ENCODE results near the gene SPDYE4.
A peak's percentile ranks its signal among the peaks of the same experiment; 100 is the strongest.

SPDYE4 gene

DNA sequence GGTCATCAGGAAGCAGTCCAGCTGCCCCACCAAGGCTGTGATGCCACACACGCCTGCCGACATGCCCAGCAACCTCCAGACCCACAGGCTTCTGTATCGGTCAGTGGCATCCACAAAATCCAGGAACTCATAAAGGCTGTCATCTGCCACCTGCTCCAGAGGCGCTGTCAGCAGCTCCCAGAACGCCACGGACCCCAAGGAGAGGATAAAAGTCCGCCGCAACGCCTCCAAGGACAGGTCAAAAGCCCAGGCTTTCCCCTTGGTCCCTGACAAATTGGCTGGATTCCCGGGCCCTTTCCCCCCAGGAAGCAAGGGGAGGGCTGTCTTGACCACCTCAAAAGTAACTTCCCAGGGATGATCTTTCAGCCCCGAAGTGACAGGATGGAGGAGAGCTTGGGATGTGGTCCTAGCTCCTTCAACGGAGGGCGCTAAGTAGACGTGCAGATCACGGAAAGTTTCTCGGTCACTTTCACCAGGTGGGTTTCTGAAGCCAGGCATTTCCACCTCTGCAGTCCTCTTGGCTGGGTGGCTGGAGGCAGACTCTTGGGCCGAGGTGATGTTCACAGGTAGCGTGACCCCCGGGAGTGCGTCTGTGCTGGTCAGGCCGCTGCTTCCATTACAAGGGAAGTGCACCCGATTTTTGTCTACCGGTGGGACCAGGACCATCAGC is 40.0 kb upstream of the SPDYE4 start:
- no peak for DNase-seq (ENCODE audit: low read depth, low spot score)
- H3K36me3 ChIP-seq (ENCODE audit: control insufficient read depth, insufficient read depth, low read length), result no peaks in the 10 kb centered on the region
- no peaks in the 10 kb centered on the region for H3K27me3 ChIP-seq (ENCODE audit: control insufficient read depth, insufficient read depth, low read length)
- no CpG with 5 or more reads among the region's 23 CpGs for WGBS (ENCODE audit: insufficient coverage, insufficient read length)
- H3K4me1 ChIP-seq (ENCODE audit: control insufficient read depth, insufficient read depth, low read length), result peaks cover 4% of the 10 kb centered on the region
- no peak overlapping the region for H3K27ac ChIP-seq (ENCODE audit: low read length)
- peak overlapping the region; percentile 41; the same call in 1 of the 2 replicates for H3K4me3 ChIP-seq (ENCODE audit: low read length)
- no peaks in the 10 kb centered on the region for H3K9me3 ChIP-seq (ENCODE audit: control insufficient read depth, insufficient read depth, low read length)

DNA sequence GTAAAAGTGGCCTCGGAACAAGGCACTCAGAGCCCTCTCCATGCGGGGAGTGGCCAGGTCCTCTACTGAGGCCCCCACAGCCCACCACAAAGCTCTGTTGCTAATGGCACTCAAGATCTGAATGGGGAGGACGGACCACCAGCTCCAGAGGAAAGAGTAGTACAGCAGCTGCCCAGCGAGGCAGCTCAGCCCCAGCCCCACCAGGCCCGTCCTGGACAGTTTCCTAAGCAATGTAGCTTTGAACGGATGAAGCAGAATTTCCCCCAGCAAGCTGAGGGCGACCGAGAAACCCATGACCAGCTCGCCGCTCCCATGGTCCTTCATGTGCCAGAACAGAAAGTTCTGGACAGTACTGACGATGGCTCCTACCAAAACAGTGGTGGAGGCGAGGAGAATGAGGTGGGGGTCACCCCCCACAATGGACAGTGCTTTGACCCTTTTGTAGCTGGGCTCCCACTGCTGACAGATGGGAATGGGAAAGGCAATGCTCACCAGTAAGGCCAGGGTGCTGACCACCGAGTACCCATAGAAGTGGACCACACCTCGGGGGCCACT is 39.4 kb upstream of the SPDYE4 start:
- no CpG with 5 or more reads among the region's 14 CpGs for WGBS (ENCODE audit: insufficient coverage, insufficient read length)
- H3K27ac ChIP-seq (ENCODE audit: low read length), result no peak overlapping the region
- H3K9me3 ChIP-seq (ENCODE audit: control insufficient read depth, insufficient read depth, low read length), result no peaks in the 10 kb centered on the region

DNA sequence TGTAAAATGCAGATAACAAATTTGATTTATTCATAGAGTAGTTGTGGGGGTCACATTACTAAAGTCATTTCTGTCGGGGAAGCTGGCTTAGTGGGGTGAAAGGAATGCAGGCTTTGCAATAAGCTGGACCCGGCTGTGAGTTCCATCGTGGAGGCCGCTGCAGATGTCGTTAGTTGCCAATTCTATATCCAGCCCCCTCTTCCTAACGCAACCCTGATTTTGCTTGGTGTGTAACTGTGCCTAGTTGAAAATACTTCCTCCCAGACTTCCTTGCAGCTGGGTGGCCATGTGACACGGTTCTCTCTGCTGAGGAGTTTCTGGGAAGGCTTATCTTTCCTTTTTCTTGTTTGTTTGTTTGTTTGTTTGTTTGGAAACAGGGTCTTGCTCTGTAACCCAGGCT is 36.3 kb upstream of the SPDYE4 start:
- no peaks in the 10 kb centered on the region; the same call in 1 of the 2 replicates for H3K9me3 ChIP-seq (ENCODE audit: control insufficient read depth, insufficient read depth, low read length)
- DNase-seq (ENCODE audit: low read depth, low spot score), result no peak
- no peaks in the 10 kb centered on the region for H3K36me3 ChIP-seq (ENCODE audit: control insufficient read depth, insufficient read depth, low read length)
- H3K27ac ChIP-seq (ENCODE audit: low read length), result no peak overlapping the region
- no peak overlapping the region for H3K4me3 ChIP-seq (ENCODE audit: low read length)
- H3K4me1 ChIP-seq (ENCODE audit: control insufficient read depth, insufficient read depth, low read length), result peaks cover 4% of the 10 kb centered on the region
- WGBS (ENCODE audit: insufficient coverage, insufficient read length), result no CpG with 5 or more reads among the region's 7 CpGs
- no peaks in the 10 kb centered on the region for H3K27me3 ChIP-seq (ENCODE audit: control insufficient read depth, insufficient read depth, low read length)

More for the DNA sequence above, 39.4 kb upstream of the SPDYE4 start:
- Histone ChIP-seq H3K4me1 (ENCODE audit: control insufficient read depth, insufficient read depth, low read length) (peaks cover 4% of the 10 kb centered on the region), H3K27me3 (ENCODE audit: control insufficient read depth, insufficient read depth, low read length) (no peaks in the 10 kb centered on the region), H3K36me3 (ENCODE audit: control insufficient read depth, insufficient read depth, low read length) (no peaks in the 10 kb centered on the region), H3K4me3 (ENCODE audit: low read length) (no peak overlapping the region)
- no peak for DNase-seq (ENCODE audit: low read depth, low spot score)

DNA sequence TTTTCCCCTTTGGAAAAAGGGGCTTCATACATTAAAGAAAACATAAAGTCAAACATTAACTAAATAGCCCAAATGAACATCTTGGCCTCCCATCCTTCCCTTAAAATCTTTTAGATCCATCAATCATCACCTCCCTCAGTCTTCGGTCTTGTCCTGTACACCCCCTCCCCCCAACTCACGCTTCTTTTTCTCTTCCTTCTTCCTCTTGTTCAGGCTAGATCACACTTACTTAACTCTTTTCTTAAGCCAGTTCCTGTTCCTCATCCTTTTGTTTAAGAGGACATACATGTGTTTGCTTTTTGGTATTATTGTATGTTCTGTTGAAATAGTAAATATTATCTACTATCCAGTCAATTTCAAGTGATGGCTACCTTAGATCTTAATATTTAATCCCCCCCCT is 35.3 kb upstream of the SPDYE4 start:
- H3K27ac ChIP-seq (ENCODE audit: low read length), result no peak overlapping the region
- no peaks in the 10 kb centered on the region for H3K36me3 ChIP-seq (ENCODE audit: control insufficient read depth, insufficient read depth, low read length)
- peaks cover 1% of the 10 kb centered on the region for H3K4me1 ChIP-seq (ENCODE audit: control insufficient read depth, insufficient read depth, low read length)
- 100% methylated on average over 2 of the region's 2 CpGs for WGBS (ENCODE audit: insufficient coverage, insufficient read length)
- H3K9me3 ChIP-seq (ENCODE audit: control insufficient read depth, insufficient read depth, low read length), result no peaks in the 10 kb centered on the region; the same call in 1 of the 2 replicates
- no peaks in the 10 kb centered on the region for H3K27me3 ChIP-seq (ENCODE audit: control insufficient read depth, insufficient read depth, low read length)
- no peak overlapping the region for H3K4me3 ChIP-seq (ENCODE audit: low read length)
- no peak for DNase-seq (ENCODE audit: low read depth, low spot score)

- Histone ChIP-seq H3K27ac (ENCODE audit: low read length) (no peak overlapping the region), H3K27me3 (ENCODE audit: control insufficient read depth, insufficient read depth, low read length) (no peaks in the 10 kb centered on the region), H3K9me3 (ENCODE audit: control insufficient read depth, insufficient read depth, low read length) (no peaks in the 10 kb centered on the region; the same call in 1 of the 2 replicates), H3K4me3 (ENCODE audit: low read length) (no peak overlapping the region), H3K4me1 (ENCODE audit: control insufficient read depth, insufficient read depth, low read length) (no peaks in the 10 kb centered on the region), H3K36me3 (ENCODE audit: control insufficient read depth, insufficient read depth, low read length) (no peaks in the 10 kb centered on the region)
- DNase-seq (ENCODE audit: low read depth, low spot score), result no peak
- WGBS (ENCODE audit: insufficient coverage, insufficient read length), result no CpG with 5 or more reads among the region's 6 CpGs
Observed at GRCh38 chr17:8792646-8793045, 34.3 kb upstream of the SPDYE4 start.

DNA sequence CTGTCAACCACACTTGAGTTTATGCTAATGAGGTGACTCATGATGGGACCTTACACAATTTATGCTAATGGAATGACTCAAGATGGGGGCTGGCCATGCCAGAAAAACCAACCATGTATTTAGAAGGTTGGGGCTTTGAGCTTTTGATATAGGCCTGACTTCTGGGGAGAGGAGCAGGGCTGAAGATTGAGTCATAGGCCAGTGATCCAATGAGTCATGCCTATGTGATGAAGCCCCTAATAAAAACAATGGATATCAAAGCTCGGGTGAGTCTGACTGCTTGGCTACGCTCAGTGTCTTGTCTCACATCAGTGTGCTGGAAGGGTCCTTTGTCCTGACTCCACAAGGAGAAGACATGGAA is 33.5 kb upstream of the SPDYE4 start:
- DNase-seq (ENCODE audit: low read depth, low spot score), result no peak
- Histone ChIP-seq H3K9me3 (ENCODE audit: control insufficient read depth, insufficient read depth, low read length) (no peaks in the 10 kb centered on the region; the same call in 1 of the 2 replicates), H3K27ac (ENCODE audit: low read length) (no peak overlapping the region), H3K27me3 (ENCODE audit: control insufficient read depth, insufficient read depth, low read length) (no peaks in the 10 kb centered on the region), H3K4me1 (ENCODE audit: control insufficient read depth, insufficient read depth, low read length) (no peaks in the 10 kb centered on the region), H3K36me3 (ENCODE audit: control insufficient read depth, insufficient read depth, low read length) (no peaks in the 10 kb centered on the region), H3K4me3 (ENCODE audit: low read length) (no peak overlapping the region)
- no CpG with 5 or more reads among the region's 2 CpGs for WGBS (ENCODE audit: insufficient coverage, insufficient read length)

GRCh38 chr17:8791248-8791909 is 33.0 kb upstream of the SPDYE4 start:
- Histone ChIP-seq H3K9me3 (ENCODE audit: control insufficient read depth, insufficient read depth, low read length) (no peaks in the 10 kb centered on the region; the same call in 1 of the 2 replicates), H3K4me1 (ENCODE audit: control insufficient read depth, insufficient read depth, low read length) (no peaks in the 10 kb centered on the region), H3K4me3 (ENCODE audit: low read length) (no peak overlapping the region), H3K27ac (ENCODE audit: low read length) (no peak overlapping the region), H3K27me3 (ENCODE audit: control insufficient read depth, insufficient read depth, low read length) (no peaks in the 10 kb centered on the region), H3K36me3 (ENCODE audit: control insufficient read depth, insufficient read depth, low read length) (no peaks in the 10 kb centered on the region)
- no peak for DNase-seq (ENCODE audit: low read depth, low spot score)
- no CpG with 5 or more reads among the region's 4 CpGs for WGBS (ENCODE audit: insufficient coverage, insufficient read length)

- no peaks in the 10 kb centered on the region; the same call in 1 of the 2 replicates for H3K4me1 ChIP-seq (ENCODE audit: control insufficient read depth, insufficient read depth, low read length)
- no CpG with 5 or more reads among the region's 10 CpGs for WGBS (ENCODE audit: insufficient coverage, insufficient read length)
- H3K4me3 ChIP-seq (ENCODE audit: low read length), result no peak overlapping the region
- H3K27me3 ChIP-seq (ENCODE audit: control insufficient read depth, insufficient read depth, low read length), result no peaks in the 10 kb centered on the region
- H3K9me3 ChIP-seq (ENCODE audit: control insufficient read depth, insufficient read depth, low read length), result no peaks in the 10 kb centered on the region; the same call in 1 of the 2 replicates
- H3K36me3 ChIP-seq (ENCODE audit: control insufficient read depth, insufficient read depth, low read length), result no peaks in the 10 kb centered on the region
- no peak for DNase-seq (ENCODE audit: low read depth, low spot score)
- no peak overlapping the region for H3K27ac ChIP-seq (ENCODE audit: low read length)
Observed at GRCh38 chr17:8789743-8790142, 31.4 kb upstream of the SPDYE4 start.

GRCh38 chr17:8788998-8789397 is 30.7 kb upstream of the SPDYE4 start:
- no peak for DNase-seq (ENCODE audit: low read depth, low spot score)
- Histone ChIP-seq H3K27me3 (ENCODE audit: control insufficient read depth, insufficient read depth, low read length) (no peaks in the 10 kb centered on the region), H3K9me3 (ENCODE audit: control insufficient read depth, insufficient read depth, low read length) (no peaks in the 10 kb centered on the region; the same call in 1 of the 2 replicates), H3K36me3 (ENCODE audit: control insufficient read depth, insufficient read depth, low read length) (no peaks in the 10 kb centered on the region), H3K4me3 (ENCODE audit: low read length) (no peak overlapping the region), H3K4me1 (ENCODE audit: control insufficient read depth, insufficient read depth, low read length) (no peaks in the 10 kb centered on the region; the same call in 1 of the 2 replicates), H3K27ac (ENCODE audit: low read length) (no peak overlapping the region)
- WGBS (ENCODE audit: insufficient coverage, insufficient read length), result no CpG with 5 or more reads among the region's 2 CpGs

DNA sequence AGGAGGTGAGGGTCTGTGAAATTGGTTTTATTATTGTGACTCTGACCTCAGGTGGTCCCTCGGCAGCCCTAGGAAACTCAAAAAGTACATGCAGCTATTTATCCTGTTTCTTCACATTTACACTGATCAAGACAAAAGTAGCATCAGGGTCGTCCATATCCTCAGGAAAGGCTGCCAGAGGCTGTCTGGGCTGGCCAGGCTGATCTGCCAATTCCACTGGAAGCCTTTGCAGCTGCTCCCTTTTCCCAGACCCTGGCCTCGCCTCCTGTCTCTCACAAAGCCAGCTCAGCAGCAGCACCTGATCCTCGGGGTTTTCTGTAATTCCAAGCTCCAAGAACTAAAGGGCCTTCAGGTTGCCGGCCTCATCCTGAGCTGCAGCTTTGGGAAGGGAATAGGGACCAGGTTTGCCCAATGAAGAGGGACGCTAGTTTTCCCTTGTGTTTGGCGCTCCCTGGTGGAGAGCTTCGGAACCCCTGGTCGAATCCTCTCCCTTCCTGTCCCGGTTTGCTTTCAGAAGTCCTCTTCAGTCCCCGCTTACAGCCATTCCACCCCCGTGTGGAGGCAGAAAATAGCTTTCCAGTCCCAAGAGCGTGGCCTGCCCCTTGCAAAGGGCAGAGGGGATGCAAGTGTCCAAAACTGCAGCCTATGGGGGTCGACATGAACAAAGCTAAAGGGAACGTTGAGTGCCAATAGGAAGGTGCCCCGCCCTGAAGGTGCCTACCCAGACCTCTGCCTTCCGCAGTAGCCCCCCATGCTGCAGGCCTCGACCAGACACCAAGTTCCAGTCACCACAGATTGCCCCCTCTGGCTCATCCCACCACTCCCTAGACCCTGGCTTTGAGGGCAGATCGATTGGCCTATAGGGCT is 27.4 kb upstream of the SPDYE4 start:
- WGBS (ENCODE audit: insufficient coverage, insufficient read length), result no CpG with 5 or more reads among the region's 19 CpGs
- no peak for DNase-seq (ENCODE audit: low read depth, low spot score)

More for the DNA sequence above, 27.4 kb upstream of the SPDYE4 start:
- Histone ChIP-seq H3K4me1 (ENCODE audit: control insufficient read depth, insufficient read depth, low read length) (no peaks in the 10 kb centered on the region; the same call in 1 of the 2 replicates), H3K4me3 (ENCODE audit: low read length) (no peak overlapping the region), H3K27ac (ENCODE audit: low read length) (no peak overlapping the region), H3K9me3 (ENCODE audit: control insufficient read depth, insufficient read depth, low read length) (no peaks in the 10 kb centered on the region), H3K27me3 (ENCODE audit: control insufficient read depth, insufficient read depth, low read length) (no peaks in the 10 kb centered on the region), H3K36me3 (ENCODE audit: control insufficient read depth, insufficient read depth, low read length) (no peaks in the 10 kb centered on the region)

Data from iPS DF 6.9 (cell line).